ENCODE measurements around the gene CLEC3B.

CLEC3B gene

DNA sequence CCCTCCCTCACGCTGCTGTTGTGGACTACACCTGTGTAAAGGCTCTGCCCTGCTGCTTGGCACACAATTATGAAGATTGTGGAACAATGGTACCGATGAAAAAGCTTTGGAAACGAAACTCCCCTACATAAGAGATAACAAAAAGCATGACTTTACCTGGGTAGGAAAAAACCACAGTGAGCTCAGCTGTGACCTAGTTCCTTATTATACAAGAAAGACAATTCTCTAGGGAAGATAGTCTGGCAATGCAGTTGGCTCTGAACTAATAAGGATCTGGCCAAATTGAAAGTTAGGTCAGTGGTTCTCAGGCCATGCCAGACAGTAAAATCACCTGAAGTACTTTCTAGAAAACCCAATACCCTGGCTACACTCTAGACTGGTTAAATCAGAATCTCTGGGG lies 16.1 kb downstream of the CLEC3B start:
- TF ChIP-seq, protein P1, sequence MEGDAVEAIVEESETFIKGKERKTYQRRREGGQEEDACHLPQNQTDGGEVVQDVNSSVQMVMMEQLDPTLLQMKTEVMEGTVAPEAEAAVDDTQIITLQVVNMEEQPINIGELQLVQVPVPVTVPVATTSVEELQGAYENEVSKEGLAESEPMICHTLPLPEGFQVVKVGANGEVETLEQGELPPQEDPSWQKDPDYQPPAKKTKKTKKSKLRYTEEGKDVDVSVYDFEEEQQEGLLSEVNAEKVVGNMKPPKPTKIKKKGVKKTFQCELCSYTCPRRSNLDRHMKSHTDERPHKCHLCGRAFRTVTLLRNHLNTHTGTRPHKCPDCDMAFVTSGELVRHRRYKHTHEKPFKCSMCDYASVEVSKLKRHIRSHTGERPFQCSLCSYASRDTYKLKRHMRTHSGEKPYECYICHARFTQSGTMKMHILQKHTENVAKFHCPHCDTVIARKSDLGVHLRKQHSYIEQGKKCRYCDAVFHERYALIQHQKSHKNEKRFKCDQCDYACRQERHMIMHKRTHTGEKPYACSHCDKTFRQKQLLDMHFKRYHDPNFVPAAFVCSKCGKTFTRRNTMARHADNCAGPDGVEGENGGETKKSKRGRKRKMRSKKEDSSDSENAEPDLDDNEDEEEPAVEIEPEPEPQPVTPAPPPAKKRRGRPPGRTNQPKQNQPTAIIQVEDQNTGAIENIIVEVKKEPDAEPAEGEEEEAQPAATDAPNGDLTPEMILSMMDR (IDR thresholded peaks at IDR 0.05; ENCODE audit: low read length), result no peak
- no peak for TF ChIP-seq EZH2 (IDR thresholded peaks at IDR 0.05; ENCODE audit: borderline replicate concordance, low read length)
- Histone ChIP-seq H4K20me1 (ENCODE audit: insufficient read depth, low read length) (no peaks in the 10 kb centered on the region), H3K4me1 (ENCODE audit: insufficient read depth, low read length, severe bottlenecking) (no peaks in the 10 kb centered on the region), H3K36me3 (ENCODE audit: insufficient read depth, low read length) (no peaks in the 10 kb centered on the region), H3F3A (ENCODE audit: insufficient read depth, low read length) (no peaks in the 10 kb centered on the region), H3K79me2 (ENCODE audit: insufficient read depth, low read length) (no peaks in the 10 kb centered on the region), H3K27ac (ENCODE audit: low read depth, low read length, poor library complexity, severe bottlenecking) (no peak overlapping the region), H3K9me3 (ENCODE audit: low read length) (no peaks in the 10 kb centered on the region), H3K27me3 (ENCODE audit: insufficient read depth, low read length) (0 out of 2 replicates have a peak, but pooled peaks cover 4% of the 10 kb centered on the region), H3K4me3 (ENCODE audit: low read depth, low read length, poor library complexity, severe bottlenecking) (no peak overlapping the region), H3K9ac (ENCODE audit: low read length) (no peak overlapping the region), H3K4me2 (ENCODE audit: low read length) (no peak overlapping the region), H3K9me2 (ENCODE audit: low read depth, low read length) (no peaks in the 10 kb centered on the region), H2AFZ (ENCODE audit: low read length) (no peak overlapping the region)

DNA sequence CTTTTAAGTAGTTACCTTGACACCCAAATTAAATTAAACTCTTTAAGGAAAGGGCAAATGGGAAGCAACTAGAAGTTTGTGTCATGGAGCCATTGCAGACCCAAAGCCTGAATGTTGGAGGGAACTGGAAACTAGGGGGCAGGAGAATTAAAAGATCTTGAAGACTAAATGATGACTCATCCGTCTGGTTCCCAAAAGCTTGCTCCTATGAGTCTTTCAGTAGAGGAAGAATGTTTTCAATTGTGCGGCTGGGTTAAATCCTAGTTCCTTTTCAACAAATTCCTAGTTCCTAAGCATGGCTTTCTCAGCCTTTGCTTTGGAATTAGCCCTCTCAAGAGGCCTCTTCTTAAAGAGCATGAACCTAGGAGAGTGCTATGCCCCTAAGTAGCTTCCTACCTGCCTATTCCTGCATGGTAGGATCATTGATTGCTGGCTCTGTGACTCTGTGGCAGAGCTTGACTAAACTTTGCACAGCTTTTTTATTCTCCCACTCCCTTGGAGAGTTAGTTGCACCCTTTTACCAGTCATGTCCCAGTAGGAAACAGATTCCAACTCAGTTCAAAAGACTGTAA lies 17.7 kb downstream of the CLEC3B start:
- no peaks in the 10 kb centered on the region for H3K9me2 ChIP-seq (ENCODE audit: low read depth, low read length)
- no peaks in the 10 kb centered on the region for H3F3A ChIP-seq (ENCODE audit: insufficient read depth, low read length)
- H4K20me1 ChIP-seq (ENCODE audit: insufficient read depth, low read length), result no peaks in the 10 kb centered on the region
- no peaks in the 10 kb centered on the region for H3K79me2 ChIP-seq (ENCODE audit: insufficient read depth, low read length)
- H3K9ac ChIP-seq (ENCODE audit: low read length), result no peak overlapping the region
- no peak overlapping the region for H3K4me2 ChIP-seq (ENCODE audit: low read length)
- no peaks in the 10 kb centered on the region for H3K4me1 ChIP-seq (ENCODE audit: insufficient read depth, low read length, severe bottlenecking)
- TF ChIP-seq, protein P1 (IDR thresholded peaks at IDR 0.05; ENCODE audit: low read length), result no peak
- no peak for TF ChIP-seq EZH2 (IDR thresholded peaks at IDR 0.05; ENCODE audit: borderline replicate concordance, low read length)
- no peak overlapping the region for H3K4me3 ChIP-seq (ENCODE audit: low read depth, low read length, poor library complexity, severe bottlenecking)
- H3K27ac ChIP-seq (ENCODE audit: low read depth, low read length, poor library complexity, severe bottlenecking), result no peak overlapping the region
- no peak overlapping the region for H2AFZ ChIP-seq (ENCODE audit: low read length)
- H3K36me3 ChIP-seq (ENCODE audit: insufficient read depth, low read length), result no peaks in the 10 kb centered on the region
- 0 out of 2 replicates have a peak, but pooled peaks cover 4% of the 10 kb centered on the region for H3K27me3 ChIP-seq (ENCODE audit: insufficient read depth, low read length)
- H3K9me3 ChIP-seq (ENCODE audit: low read length), result no peaks in the 10 kb centered on the region

DNA sequence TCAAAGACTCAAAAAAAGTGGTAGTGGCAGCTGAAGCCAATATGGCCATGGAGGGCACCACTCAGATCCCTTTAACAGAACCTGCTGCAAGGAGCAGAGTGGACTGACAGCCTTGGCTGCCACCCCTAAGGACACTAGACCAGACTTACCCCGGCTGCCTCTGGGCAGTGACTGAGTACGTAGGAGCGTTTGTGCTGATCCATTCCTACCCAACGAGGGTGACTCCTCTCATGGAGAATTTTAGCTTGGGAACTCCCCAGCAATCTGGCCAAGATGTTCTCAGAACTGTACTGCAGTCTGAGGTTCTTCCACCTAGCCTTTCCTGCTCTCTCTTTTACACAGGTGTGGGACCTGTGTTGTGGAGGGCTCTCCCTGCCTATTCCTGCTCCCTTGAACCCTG lies 22.1 kb downstream of the CLEC3B start:
- no peaks in the 10 kb centered on the region for H3K9me2 ChIP-seq (ENCODE audit: low read depth, low read length)
- 0 out of 2 replicates have a peak, but pooled peaks cover 4% of the 10 kb centered on the region for H3K27me3 ChIP-seq (ENCODE audit: insufficient read depth, low read length)
- no peaks in the 10 kb centered on the region for H3F3A ChIP-seq (ENCODE audit: insufficient read depth, low read length)
- no peak overlapping the region for H3K27ac ChIP-seq (ENCODE audit: low read depth, low read length, poor library complexity, severe bottlenecking)
- H3K36me3 ChIP-seq (ENCODE audit: insufficient read depth, low read length), result no peaks in the 10 kb centered on the region
- H3K9me3 ChIP-seq (ENCODE audit: low read length), result no peaks in the 10 kb centered on the region
- H3K9ac ChIP-seq (ENCODE audit: low read length), result no peak overlapping the region
- no peak overlapping the region for H3K4me3 ChIP-seq (ENCODE audit: low read depth, low read length, poor library complexity, severe bottlenecking)
- no peaks in the 10 kb centered on the region for H4K20me1 ChIP-seq (ENCODE audit: insufficient read depth, low read length)
- H3K79me2 ChIP-seq (ENCODE audit: insufficient read depth, low read length), result no peaks in the 10 kb centered on the region
- no peaks in the 10 kb centered on the region for H3K4me1 ChIP-seq (ENCODE audit: insufficient read depth, low read length, severe bottlenecking)
- TF ChIP-seq, protein P1 (IDR thresholded peaks at IDR 0.05; ENCODE audit: low read length), result no peak
- H3K4me2 ChIP-seq (ENCODE audit: low read length), result no peak overlapping the region
- no peak overlapping the region for H2AFZ ChIP-seq (ENCODE audit: low read length)
